Activated T-cell treated with anti-CD3 and anti-CD28 coated beads for 24 hours (primary cell): ENCODE data around the gene PDE8B.
"Not testable (repeated sequence)": the region's sequence is repeated elsewhere in the genome, so short reads cannot be mapped to it uniquely, and the experiment has no call there.

Experiments
- DNase-seq: peaks from one replicate; pipeline ENCODE4 v3.0.0-alpha.2; 2020; ENCODE audit warnings: low read depth

PDE8B gene

DNA sequence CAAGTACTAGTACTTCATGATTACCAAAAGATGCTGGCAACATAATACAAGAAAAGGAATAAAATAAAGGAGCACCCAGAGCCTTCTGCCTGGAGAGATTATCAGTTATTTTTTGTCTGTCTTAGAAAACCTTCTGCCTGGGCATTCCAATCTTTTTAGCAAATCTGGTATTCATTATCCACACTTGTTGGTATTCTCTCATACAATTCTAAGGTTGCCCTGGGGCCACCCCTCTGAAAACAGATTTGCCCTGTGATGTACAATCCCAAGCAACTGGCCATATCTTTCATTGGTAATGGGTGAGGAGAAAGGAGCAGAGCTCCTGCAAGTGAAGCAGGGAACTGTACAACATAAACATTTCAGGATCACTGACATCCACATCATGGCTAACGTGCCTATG, 233.9 kb downstream of the PDE8B start:
- DNase-seq: no peak

DNA sequence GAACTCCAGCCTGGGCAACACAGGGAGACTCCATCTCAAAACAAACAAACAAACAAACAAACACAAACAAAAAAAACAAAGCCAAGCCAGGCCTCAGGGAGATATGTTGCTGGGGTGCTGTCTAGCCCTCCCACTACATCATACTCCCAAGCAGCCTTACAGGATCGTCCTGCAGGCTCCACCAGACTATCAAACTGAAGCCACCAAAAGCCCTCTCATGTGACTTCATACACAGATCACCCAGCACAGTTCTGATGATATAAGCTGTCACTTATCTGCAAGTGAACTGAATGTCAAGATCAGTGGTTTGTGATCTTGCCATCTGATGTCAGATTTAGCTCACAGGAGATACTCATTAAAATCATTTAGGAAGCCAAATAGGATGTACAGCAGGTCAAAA, 238.4 kb downstream of the PDE8B start:
- no peak for DNase-seq

DNA sequence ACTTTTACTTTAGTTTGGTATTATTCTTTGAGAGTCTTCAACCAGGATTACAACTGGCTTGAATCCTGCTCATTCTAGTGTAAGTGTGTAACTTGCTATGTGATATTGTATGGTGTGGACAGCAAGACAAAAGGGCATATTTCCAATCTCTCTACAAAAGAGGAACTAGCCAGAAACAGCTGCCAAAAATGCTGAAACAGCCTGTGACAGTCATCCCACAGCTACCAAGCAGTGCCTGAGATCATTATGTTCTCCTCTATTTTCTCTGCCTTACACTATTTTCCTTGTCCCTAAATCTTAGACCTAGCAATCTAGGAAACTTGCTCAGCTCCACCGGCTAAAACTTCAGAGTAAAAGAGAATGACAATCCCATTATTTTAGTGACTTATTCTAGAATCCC, 238.8 kb downstream of the PDE8B start:
- no peak for DNase-seq

DNA sequence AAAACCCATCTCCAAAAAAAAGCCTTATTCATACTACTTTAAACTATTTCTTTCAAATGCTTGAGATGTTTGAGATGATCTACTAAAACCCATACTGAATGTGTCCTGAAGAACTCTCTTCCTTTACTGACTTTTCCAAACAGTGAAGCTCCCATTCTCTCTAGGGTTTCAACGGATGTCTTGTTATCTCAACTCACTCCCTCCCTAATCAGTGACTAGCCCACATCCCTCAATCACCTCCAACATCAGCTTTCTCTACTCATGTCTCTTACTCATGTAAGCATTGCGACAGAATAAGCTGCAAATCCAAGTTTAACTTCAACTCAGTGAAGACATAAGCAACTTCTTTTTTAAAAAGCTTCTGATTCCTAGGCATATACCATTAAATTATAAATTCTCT, 239.5 kb downstream of the PDE8B start:
- no peak for DNase-seq

DNA sequence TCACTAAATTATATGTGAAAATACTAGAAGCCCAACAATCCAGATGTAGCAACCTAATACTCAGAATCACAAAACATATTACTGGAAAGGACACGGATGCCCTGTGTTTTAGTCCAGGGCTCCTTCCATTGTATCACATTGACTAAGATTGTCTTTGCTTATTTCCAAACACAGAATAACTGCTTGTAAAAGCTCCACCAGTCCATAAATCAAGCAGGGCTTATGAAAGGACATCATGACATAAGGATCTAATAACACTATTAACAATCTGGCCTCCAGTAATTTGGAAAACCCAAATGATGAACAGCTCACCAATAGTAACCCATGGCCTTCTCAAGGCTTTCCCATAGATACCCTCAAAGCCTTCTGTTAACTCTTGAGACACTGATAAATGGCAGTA, 241.9 kb downstream of the PDE8B start:
- no peak for DNase-seq

DNA sequence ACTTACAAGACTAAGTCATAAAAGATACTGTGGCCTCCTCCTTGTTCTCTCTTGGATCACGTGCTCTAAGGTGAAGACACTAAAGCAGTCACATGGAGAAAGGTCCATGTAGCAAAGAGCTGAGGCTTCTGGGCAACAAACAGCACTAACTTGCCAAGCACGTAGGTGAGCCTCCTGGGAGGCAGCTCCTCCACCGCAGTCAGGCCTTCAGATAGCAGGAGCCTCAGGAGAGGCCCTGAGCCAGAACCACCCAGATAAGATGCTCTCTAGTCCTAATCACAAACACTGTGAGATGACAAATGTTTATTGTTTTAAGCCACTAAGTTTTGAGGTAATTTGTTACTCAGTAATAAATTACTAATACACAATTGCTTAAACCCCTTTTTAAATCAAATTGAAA, 243.6 kb downstream of the PDE8B start:
- no peak for DNase-seq

DNA sequence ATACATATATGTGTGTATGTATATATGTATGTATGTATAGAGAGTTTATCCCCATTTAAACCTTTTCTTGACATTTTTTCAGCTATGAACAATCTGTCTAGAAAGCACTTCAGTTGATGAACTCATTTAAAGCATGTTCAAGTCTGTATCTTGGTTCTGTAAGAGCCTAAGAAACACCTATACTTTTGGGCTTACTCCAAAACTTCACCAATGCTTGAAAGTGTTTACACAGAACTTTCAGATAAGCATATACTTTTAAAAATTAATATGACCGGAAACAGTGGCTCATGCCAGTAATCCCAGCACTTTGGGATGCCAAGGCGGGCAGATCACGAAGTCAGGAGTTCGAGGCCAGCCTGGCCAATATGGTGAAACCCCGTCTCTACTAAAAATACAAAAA, 250.8 kb downstream of the PDE8B start:
- no peak for DNase-seq

DNA sequence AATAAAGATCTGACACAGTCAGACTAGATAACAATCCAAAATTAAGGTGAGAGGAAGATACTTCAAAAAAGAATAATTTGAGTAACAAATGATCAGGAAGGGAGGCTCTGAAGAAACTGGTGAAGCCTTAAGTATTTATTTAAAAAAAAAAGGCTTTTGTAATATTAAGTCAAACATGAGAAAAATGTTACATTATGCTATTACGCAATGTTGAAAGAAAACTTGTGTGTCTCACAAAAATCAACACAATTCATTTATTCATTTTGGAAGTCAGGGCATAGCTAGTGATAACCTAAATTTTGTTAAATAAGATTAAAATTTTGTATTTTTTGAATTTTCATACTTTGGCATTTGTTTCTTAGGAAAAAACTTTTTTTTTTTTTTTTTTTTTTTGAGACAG, 253.4 kb downstream of the PDE8B start:
- DNase-seq: no peak

DNA sequence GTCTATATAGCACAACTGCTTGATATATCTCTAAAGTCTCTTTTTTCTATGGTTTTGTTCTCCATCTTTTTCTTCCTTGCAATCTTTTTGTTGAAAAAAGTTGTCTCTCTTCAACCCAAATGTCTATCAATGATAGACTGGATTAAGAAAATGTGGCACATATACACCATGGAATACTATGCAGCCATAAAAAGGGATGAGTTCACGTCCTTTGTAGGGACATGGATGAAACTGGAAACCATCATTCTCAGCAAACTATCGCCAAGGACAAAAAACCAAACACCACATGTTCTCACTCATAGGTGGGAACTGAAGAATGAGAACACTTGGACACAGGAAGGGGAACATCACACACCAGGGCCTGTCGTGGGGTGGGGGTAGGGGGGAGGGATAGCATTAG, 258.4 kb downstream of the PDE8B start:
- not testable (repeated sequence) for DNase-seq

DNA sequence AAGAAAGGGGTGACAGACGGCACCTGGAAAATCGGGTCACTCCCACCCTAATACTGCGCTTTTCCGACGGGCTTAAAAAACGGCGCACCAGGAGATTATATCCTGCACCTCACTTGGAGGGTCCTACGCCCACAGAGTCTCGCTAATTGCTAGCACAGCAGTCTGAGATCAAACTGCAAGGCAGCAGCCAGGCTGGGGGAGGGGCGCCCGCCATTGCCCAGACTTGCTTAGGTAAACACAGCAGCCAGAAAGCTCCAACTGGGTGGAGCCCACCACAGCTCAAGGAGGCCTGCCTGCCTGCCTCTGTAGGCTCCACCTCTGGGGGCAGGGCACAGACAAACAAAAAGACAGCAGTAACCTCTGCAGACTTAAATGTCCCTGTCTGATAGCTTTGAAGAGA, 264.6 kb downstream of the PDE8B start:
- DNase-seq: not testable (repeated sequence)
